Measurements from ENCODE around the gene FGF14. TPM values are rescaled to one million over a fixed set of nuclear protein-coding genes. Genes with fewer than 3 reads are reported as not detected.

The FGF14 gene
- total RNA-seq, 1 experiment from 2014 or later = 0.22 TPM

DNA sequence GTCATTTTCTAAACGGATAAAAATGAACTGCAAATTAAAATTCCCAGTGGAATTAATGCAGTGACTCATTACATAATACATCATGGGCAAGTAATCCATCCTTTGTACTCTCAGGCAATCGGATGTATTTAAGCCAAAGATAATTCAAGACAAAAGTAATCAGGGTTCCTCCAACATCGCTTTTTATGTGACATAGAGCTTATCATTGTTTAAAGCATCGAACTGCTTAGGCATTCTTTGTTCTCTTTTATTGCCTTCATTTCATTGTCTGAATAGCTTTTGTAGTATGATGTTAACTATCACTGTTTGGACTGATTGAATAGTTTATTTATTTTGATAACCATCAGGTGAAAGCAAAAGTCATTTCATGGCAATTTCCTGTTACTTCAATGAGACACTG lies 740.0 kb downstream of the FGF14 start:
- H3K36me3 Mint-ChIP-seq (ENCODE audit: insufficient read depth in 1 of 3, low read depth in 3 of 3) = no peaks in the 10 kb centered on the region
- H3K9me3 Mint-ChIP-seq = no peaks in the 10 kb centered on the region
- Histone ChIP-seq H2BK15ac (ENCODE audit: low read depth, low read length) (no peak overlapping the region), H3K4me1 (ENCODE audit: insufficient read depth, low read length) (no peaks in the 10 kb centered on the region), H2AFZ (ENCODE audit: low read length) (no peak overlapping the region), H3K4ac (ENCODE audit: low read depth, low read length) (no peak overlapping the region), H3K79me1 (ENCODE audit: insufficient read depth, low read depth, low read length, poor library complexity, severe bottlenecking) (no peaks in the 10 kb centered on the region), H3K79me2 (ENCODE audit: insufficient read depth, low read length) (no peaks in the 10 kb centered on the region), H4K8ac (replicated peaks; ENCODE audit: insufficient read length, low read depth, low read length) (no peak overlapping the region), H3T11ph (ENCODE audit: low read length) (no peak overlapping the region), H2AK5ac (ENCODE audit: insufficient read length, low read length) (no peak overlapping the region), H3K4me2 (ENCODE audit: insufficient read depth, insufficient read length, low read length) (no peak overlapping the region), H3K23me2 (ENCODE audit: insufficient read length, low read depth, low read length, poor library complexity, severe bottlenecking) (no peaks in the 10 kb centered on the region), H3K27me3 (ENCODE audit: insufficient read depth, low read length) (no peaks in the 10 kb centered on the region), H3K9ac (ENCODE audit: extremely low read depth, insufficient read length, low read length) (no peak overlapping the region), H2BK20ac (ENCODE audit: low read depth, low read length, poor library complexity, severe bottlenecking) (no peak overlapping the region), H3K18ac (ENCODE audit: insufficient read length, low read depth, low read length) (no peak overlapping the region), H3K27ac (ENCODE audit: insufficient read length, low read depth, low read length) (no peak overlapping the region), H3K23ac (ENCODE audit: insufficient read length, low read depth, low read length) (no peak overlapping the region), H2BK120ac (ENCODE audit: low read depth, low read length, poor library complexity, severe bottlenecking) (no peak overlapping the region), H3K9me3 (ENCODE audit: control insufficient read depth, low read depth, low read length) (no peaks in the 10 kb centered on the region), H4K20me1 (ENCODE audit: control insufficient read depth, insufficient read depth, insufficient read length) (no peaks in the 10 kb centered on the region), H4K91ac (ENCODE audit: insufficient read length, low read depth, low read length) (no peak overlapping the region), H3K56ac (ENCODE audit: insufficient read length, low read depth, low read length) (no peak overlapping the region), H3K14ac (ENCODE audit: insufficient read depth, low read length) (no peak overlapping the region), H4K5ac (ENCODE audit: insufficient read length, low read depth, low read length) (no peak overlapping the region), H2BK5ac (ENCODE audit: insufficient read length, low read length) (no peak overlapping the region), H2BK12ac (ENCODE audit: insufficient read length, low read depth, low read length) (no peak overlapping the region)
- no peak overlapping the region for H3K27ac Mint-ChIP-seq
- TF ChIP-seq, protein P1, sequence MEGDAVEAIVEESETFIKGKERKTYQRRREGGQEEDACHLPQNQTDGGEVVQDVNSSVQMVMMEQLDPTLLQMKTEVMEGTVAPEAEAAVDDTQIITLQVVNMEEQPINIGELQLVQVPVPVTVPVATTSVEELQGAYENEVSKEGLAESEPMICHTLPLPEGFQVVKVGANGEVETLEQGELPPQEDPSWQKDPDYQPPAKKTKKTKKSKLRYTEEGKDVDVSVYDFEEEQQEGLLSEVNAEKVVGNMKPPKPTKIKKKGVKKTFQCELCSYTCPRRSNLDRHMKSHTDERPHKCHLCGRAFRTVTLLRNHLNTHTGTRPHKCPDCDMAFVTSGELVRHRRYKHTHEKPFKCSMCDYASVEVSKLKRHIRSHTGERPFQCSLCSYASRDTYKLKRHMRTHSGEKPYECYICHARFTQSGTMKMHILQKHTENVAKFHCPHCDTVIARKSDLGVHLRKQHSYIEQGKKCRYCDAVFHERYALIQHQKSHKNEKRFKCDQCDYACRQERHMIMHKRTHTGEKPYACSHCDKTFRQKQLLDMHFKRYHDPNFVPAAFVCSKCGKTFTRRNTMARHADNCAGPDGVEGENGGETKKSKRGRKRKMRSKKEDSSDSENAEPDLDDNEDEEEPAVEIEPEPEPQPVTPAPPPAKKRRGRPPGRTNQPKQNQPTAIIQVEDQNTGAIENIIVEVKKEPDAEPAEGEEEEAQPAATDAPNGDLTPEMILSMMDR (conservative IDR thresholded peaks at IDR 0.05) = no peak
- no peak for DNase-seq
- no peak overlapping the region for H3K4me3 Mint-ChIP-seq
- WGBS (ENCODE audit: extremely low coverage, insufficient read length, low lambda C conversion rate) = no CpG with 5 or more reads among the region's 4 CpGs
- H3K27me3 Mint-ChIP-seq (ENCODE audit: low read depth) = no peaks in the 10 kb centered on the region
- peaks cover 0 to 3% of the 10 kb centered on the region in 2 experiments; a peak in 1 of 4 replicates for H3K4me1 Mint-ChIP-seq

Small RNAs within 50 kb of the gene (microRNA-seq; reads per million reads assigned to microRNA genes)
- not detected for gene MIR2681 (ENCODE audit: borderline microRNAs expressed)
- not detected for gene MIR4705 (ENCODE audit: borderline microRNAs expressed)

Other genes with a start within 250 kb of the FGF14 start
- 60.0 and 63.5 TPM in 2 replicates for gene TPP2, start 194.9 kb upstream of the FGF14 start, total RNA-seq (2021)

Measured in H9 (cell line).